Panc1 (cell line): Measurements from ENCODE around the gene AGAP1. TPM values are rescaled to one million over a fixed set of nuclear protein-coding genes. Genes with fewer than 3 reads are reported as not detected.

ENCODE experiments used
- ATAC-seq: fragments of 200-7000 bp; cut with Tn5 transposase; 2 replicates; pipeline ENCODE4 v1.9.1; 2020; ENCODE audit warnings: mild to moderate bottlenecking, moderate library complexity
- BruUV-seq: library from RNA; stranded (reverse); fragments of 400-500 nt; replicated peaks from 2 replicates; lab custom pipeline; 2021; lab: Mats Ljungman, UMichigan
- CTCF ChIA-PET: fragments of 300-600 bp; sonication (Branson Sonifier 250); formaldehyde crosslinking; loops from one replicate; lab custom pipeline; 2022; ENCODE audit warnings: antibody characterized with exemption; lab: Charles Lee
- POLR2A ChIA-PET: fragments of 300-600 bp; sonication (Branson Sonifier 250); formaldehyde crosslinking; loops from one replicate; lab custom pipeline; 2022; ENCODE audit warnings: antibody characterized with exemption; lab: Charles Lee
- DNase-seq: peaks from one replicate; pipeline ENCODE4 v3.0.0-alpha.2; 2010; ENCODE audit warnings: low read depth, low spot score
- H3K27ac ChIP-seq: 2 replicates; pipeline ENCODE4 v1.5.1; 2011; ENCODE audit warnings: mild to moderate bottlenecking, low read length, inconsistent platforms
- H3K27me3 ChIP-seq: fragments of 200-500 bp; sonication (Bioruptor generic); 2 replicates; pipeline ENCODE4 v1.6.0; 2014; ENCODE audit warnings: low read length, inconsistent platforms; ENCODE audit not compliant: control insufficient read depth, insufficient read depth
- H3K36me3 ChIP-seq: fragments of 200-500 bp; sonication (Bioruptor generic); 2 replicates; pipeline ENCODE4 v1.5.1; 2014; ENCODE audit warnings: inconsistent platforms, mild to moderate bottlenecking, low read length, moderate library complexity; ENCODE audit not compliant: control insufficient read depth, insufficient read depth
- H3K4me1 ChIP-seq: 2 replicates; pipeline ENCODE4 v1.5.1; 2011; ENCODE audit warnings: inconsistent platforms, mild to moderate bottlenecking, low read length, moderate library complexity; ENCODE audit not compliant: control insufficient read depth, insufficient read depth
- H3K4me3 ChIP-seq, 2 experiments: 2 replicates each; pipeline ENCODE4 v1.5.1; 2011 to 2012; ENCODE audit warnings: low read depth in 2 of 2, low read length in 2 of 2, mild to moderate bottlenecking in 2 of 2, inconsistent platforms in 1 of 2, moderate library complexity in 1 of 2
- H3K9me3 ChIP-seq: fragments of 200-500 bp; sonication (Bioruptor generic); 2 replicates; pipeline ENCODE4 v1.5.1; 2014; ENCODE audit warnings: low read depth, mild to moderate bottlenecking, inconsistent platforms, low read length, moderate library complexity; ENCODE audit not compliant: control insufficient read depth, insufficient read depth
- CTCF ChIP-seq: fragments of 450-650 bp; IDR thresholded peaks from 2 replicates; pipeline ENCODE4 v1.5.1; 2017; ENCODE audit warnings: mild to moderate bottlenecking
- POLR2AphosphoS5 ChIP-seq: IDR thresholded peaks from 2 replicates; pipeline ENCODE4 v1.6.1; 2012; ENCODE audit warnings: mild to moderate bottlenecking, low read depth, low read length, moderate library complexity
- REST ChIP-seq, 2 experiments: IDR thresholded peaks; 2 replicates each; pipeline ENCODE4 v1.6.1; 2011 to 2012; ENCODE audit warnings: low read depth in 2 of 2, control low read depth in 1 of 2, low read length in 1 of 2, mild to moderate bottlenecking in 1 of 2, moderate library complexity in 1 of 2; ENCODE audit not compliant: insufficient read depth in 1 of 2
- SIN3A ChIP-seq: IDR thresholded peaks from 2 replicates; pipeline ENCODE4 v1.6.1; 2012; ENCODE audit warnings: low read depth, mild to moderate bottlenecking, low read length, moderate library complexity, borderline replicate concordance; ENCODE audit not compliant: insufficient read depth
- TCF7L2 ChIP-seq: IDR thresholded peaks from 2 replicates; pipeline ENCODE4 v1.6.1; 2011; ENCODE audit warnings: mild to moderate bottlenecking, low read depth, low read length, inconsistent platforms
- in situ Hi-C: cut with HindIII; loops from 2 replicates; pipeline ENCODE4 v1.10.0; 2016; ENCODE audit warnings: low sequenced_read_pairs, low pct_unique_long_range_greater_than_20kb
- intact Hi-C: fragments of 100-400 bp; cut with micrococcal nuclease; formaldehyde crosslinking; loops from one replicate; pipeline ENCODE4 v1.10.0; 2022; ENCODE audit not compliant: unreplicated experiment
- total RNA-seq: library from RNA; stranded (reverse); gene quantifications from one replicate; pipeline ENCODE4 v1.2.1, GENCODE V29; 2021; ENCODE audit not compliant: unreplicated experiment

Gene AGAP1
- total RNA-seq, 1 experiment from 2014 or later: 38.9 TPM

GRCh38 chr2:235621736-235622135 lies 127.9 kb downstream of the AGAP1 start:
- intact Hi-C loops: no loop called here
- POLR2A ChIA-PET: interaction anchor here (0.6 kb wide), 1 partner anchor 73 kb away, joined by 3 read pairs; no protein-coding TSS in a partner anchor
- in situ Hi-C loops: no loop called here

GRCh38 chr2:235623111-235623510 lies 129.3 kb downstream of the AGAP1 start:
- Histone ChIP-seq H3K4me3 (no peak overlapping the region), H3K4me1 (no peaks in the 10 kb centered on the region), H3K36me3 (no peaks in the 10 kb centered on the region), H3K27me3 (no peaks in the 10 kb centered on the region), H3K9me3 (no peaks in the 10 kb centered on the region), H3K27ac (no peak overlapping the region)
- no TSS peak for BruUV-seq
- ATAC-seq (no peak), DNase-seq (no peak)
- POLR2A ChIA-PET: no interaction called here
- CTCF ChIA-PET: interaction anchor here (0.5 to 0.7 kb wide), 2 partner anchors 10 to 157 kb away, joined by 3 to 5 read pairs; no protein-coding TSS in a partner anchor
- in situ Hi-C loops (no loop called here), intact Hi-C loops (no loop called here)
- no peak for TF ChIP-seq SIN3A
- no peak for TF ChIP-seq CTCF
- no peak for TF ChIP-seq TCF7L2
- no peak for TF ChIP-seq POLR2AphosphoS5
- no peak for TF ChIP-seq REST (IDR thresholded peaks at IDR 0.05; ENCODE audit: insufficient read depth in 1 of 2, low read depth in 2 of 2, low read length in 1 of 2)

More at GRCh38 chr2:235621736-235622135, 127.9 kb downstream of the AGAP1 start:
- H3K4me3 ChIP-seq: no peak overlapping the region
- BruUV-seq: no TSS peak
- H3K27me3 ChIP-seq: no peaks in the 10 kb centered on the region
- peaks cover 6% of the 10 kb centered on the region; the same call in 1 of the 2 replicates for H3K4me1 ChIP-seq
- no peaks in the 10 kb centered on the region for H3K36me3 ChIP-seq
- CTCF ChIA-PET: no interaction called here
- no peaks in the 10 kb centered on the region for H3K9me3 ChIP-seq
- no peak for DNase-seq
- ATAC-seq: no peak
- no peak overlapping the region for H3K27ac ChIP-seq
- no peak for TF ChIP-seq CTCF
